ENCODE data around the gene NT5C1A.
A peak's percentile ranks its signal among the peaks of the same experiment; 100 is the strongest.

The NT5C1A gene

GRCh38 chr1:39635205-39635870 is 36.6 kb downstream of the NT5C1A start:
- no peak for DNase-seq

GRCh38 chr1:39633422-39633821 is 38.5 kb downstream of the NT5C1A start:
- DNase-seq, result no peak

- no peak for DNase-seq
Observed at GRCh38 chr1:39632682-39633417, 39.1 kb downstream of the NT5C1A start.

GRCh38 chr1:39632323-39632681 is 39.6 kb downstream of the NT5C1A start:
- no peak for DNase-seq

GRCh38 chr1:39631361-39632322 is 40.3 kb downstream of the NT5C1A start:
- DNase-seq, result no peak

- no peak for DNase-seq
Observed at GRCh38 chr1:39628807-39629350, 43.0 kb downstream of the NT5C1A start.

- no peak for DNase-seq
Observed at GRCh38 chr1:39626646-39627045, 45.3 kb downstream of the NT5C1A start.

GRCh38 chr1:39625462-39626273 is 46.2 kb downstream of the NT5C1A start:
- DNase-seq, result no peak

- no peak for DNase-seq
Observed at GRCh38 chr1:39625009-39625408, 46.9 kb downstream of the NT5C1A start.

GRCh38 chr1:39623053-39623452 is 48.9 kb downstream of the NT5C1A start:
- DNase-seq, result no peak

GRCh38 chr1:39622427-39622826 is 49.5 kb downstream of the NT5C1A start:
- DNase-seq, result no peak

GRCh38 chr1:39620659-39621165 is 51.2 kb downstream of the NT5C1A start:
- DNase-seq, result no peak

- DNase-seq, result no peak
Observed at GRCh38 chr1:39617488-39618049, 54.3 kb downstream of the NT5C1A start.

GRCh38 chr1:39615086-39615673 is 56.7 kb downstream of the NT5C1A start:
- DNase-seq, result no peak

GRCh38 chr1:39614488-39614887 is 57.4 kb downstream of the NT5C1A start:
- no peak for DNase-seq

- no peak for DNase-seq
Observed at GRCh38 chr1:39613250-39613649, 58.7 kb downstream of the NT5C1A start.

- peak; percentile 52 for DNase-seq
Observed at GRCh38 chr1:39609618-39610331, 62.1 kb downstream of the NT5C1A start.

Measured in effector CD4-positive, alpha-beta T cell (primary cell).